Thoracic aorta (tissue), 2 donors: Measurements from ENCODE around the gene USP20. TPM values are rescaled to one million over a fixed set of nuclear protein-coding genes. Genes with fewer than 3 reads are reported as not detected.

Experiments used
- ATAC-seq: fragments of 150-250 bp; one replicate; pipeline ENCODE4 v1.8.0; 2017; ENCODE audit warnings: low read depth; ENCODE audit not compliant: insufficient number of reproducible peaks, low FRiP score
- DNase-seq: peaks from one replicate; pipeline ENCODE4 v3.0.0-alpha.2; 2020; ENCODE audit warnings: low spot score
- H3K27ac ChIP-seq, 2 donors: fragments of 200-600 bp; sonication (generic); 1 replicate in 1 of 2; 2 replicates in 1 of 2; pipeline ENCODE4 v1.5.1; 2016; ENCODE audit warnings: mild to moderate bottlenecking in 2 of 2, moderate library complexity in 2 of 2
- H3K27me3 ChIP-seq: fragments of 200-600 bp; sonication (generic); replicated peaks from 2 replicates; pipeline ENCODE4 v1.6.0; 2016; ENCODE audit warnings: mild to moderate bottlenecking; ENCODE audit not compliant: insufficient read depth
- H3K36me3 ChIP-seq: fragments of 200-600 bp; sonication (generic); one replicate; pipeline ENCODE4 v1.5.1; 2016
- H3K4me1 ChIP-seq, 2 donors: fragments of 200-600 bp; sonication (generic); 1 replicate in 1 of 2; 2 replicates in 1 of 2; pipeline versions ENCODE4 v1.5.1 to v1.6.0; 2016; ENCODE audit warnings: low read depth in 2 of 2, mild to moderate bottlenecking in 1 of 2; ENCODE audit not compliant: control insufficient read depth in 1 of 2
- H3K4me3 ChIP-seq: fragments of 200-600 bp; sonication (generic); 2 replicates; pipeline ENCODE4 v1.5.1; 2016; ENCODE audit warnings: mild to moderate bottlenecking
- H3K9me3 ChIP-seq: fragments of 200-600 bp; sonication (generic); 2 replicates; pipeline ENCODE4 v1.5.1; 2016
- CTCF ChIP-seq: fragments of 200-600 bp; sonication (generic); IDR thresholded peaks from one replicate; pipeline ENCODE4 v1.5.1; 2019; ENCODE audit warnings: antibody characterized with exemption
- total RNA-seq, 2 donors: library from RNA; depleted of rRNA; stranded (reverse); fragments of >200 nt; gene quantifications; one replicate each; pipeline versions ENCODE4 v1.1.0 to v1.2.3, GENCODE V29; 2016

The USP20 gene
- total RNA-seq, 2 donors from 2014 or later = 47.8 to 51.2 TPM

GRCh38 chr9:129923589-129923988, 88.3 kb downstream of the USP20 start:
- Histone ChIP-seq H3K4me1 (no peaks in the 10 kb centered on the region), H3K36me3 (peaks cover 30% of the 10 kb centered on the region), H3K27me3 (no peaks in the 10 kb centered on the region), H3K27ac (no peak overlapping the region), H3K9me3 (no peaks in the 10 kb centered on the region), H3K4me3 (no peak overlapping the region)
- DNase-seq = no peak
- no peak for TF ChIP-seq CTCF
- ATAC-seq = no peak

GRCh38 chr9:129929496-129930125, 94.4 kb downstream of the USP20 start:
- H3K4me1 ChIP-seq = peaks cover 29 to 30% of the 10 kb centered on the region in 2 donors
- no peak for TF ChIP-seq CTCF
- ATAC-seq (no peak), DNase-seq (no peak)
- H3K27me3 ChIP-seq = no peaks in the 10 kb centered on the region
- no peak overlapping the region for H3K27ac ChIP-seq
- peaks cover 27% of the 10 kb centered on the region for H3K36me3 ChIP-seq
- H3K9me3 ChIP-seq = no peaks in the 10 kb centered on the region
- H3K4me3 ChIP-seq = no peak overlapping the region

GRCh38 chr9:129930743-129931142, 95.5 kb downstream of the USP20 start:
- Histone ChIP-seq H3K4me1 (peaks cover 32 to 41% of the 10 kb centered on the region in 2 donors), H3K27ac (no peak overlapping the region)

More at GRCh38 chr9:129930743-129931142, 95.5 kb downstream of the USP20 start:
- H3K27me3 ChIP-seq = no peaks in the 10 kb centered on the region
- no peak overlapping the region for H3K4me3 ChIP-seq
- no peaks in the 10 kb centered on the region for H3K9me3 ChIP-seq
- TF ChIP-seq CTCF = no peak
- peaks cover 22% of the 10 kb centered on the region for H3K36me3 ChIP-seq
- ATAC-seq = no peak
- DNase-seq = no peak

Other genes with a start within 250 kb of the USP20 start
- not detected for gene C9orf50, start 214.4 kb upstream of the USP20 start, total RNA-seq
- 10 to 100 TPM; 16.9 to 27.2 TPM for gene NTMT1, start 209.3 kb upstream of the USP20 start, total RNA-seq
- gene ASB6, start 193.3 kb upstream of the USP20 start, total RNA-seq = 10 to 100 TPM; 23.0 to 31.0 TPM
- gene PRRX2, start 169.8 kb upstream of the USP20 start, total RNA-seq = 10 to 100 TPM; 42.0 to 66.1 TPM
- 1 to 10 TPM; 1.7 to 2.2 TPM for gene PTGES, start 82.4 kb upstream of the USP20 start, total RNA-seq
- gene TOR1B, start 32.3 kb upstream of the USP20 start, total RNA-seq = 10 to 100 TPM; 28.4 to 33.4 TPM
- gene TOR1A, start 11.3 kb upstream of the USP20 start, total RNA-seq = 10 to 100 TPM; 36.1 to 39.3 TPM
- gene C9orf78, start 183 bp upstream of the USP20 start, total RNA-seq = 100 to 1,000 TPM in 1 of 2 donors, 10 to 100 TPM in 1; 47.8 to 140 TPM
- 10 to 100 TPM; 71.5 to 80.3 TPM for gene FNBP1, start 207.7 kb downstream of the USP20 start, total RNA-seq
- 10 to 100 TPM; 47.5 to 51.9 TPM for gene GPR107, start 218.4 kb downstream of the USP20 start, total RNA-seq